Epidermal melanocyte (primary cell): ENCODE measurements around the gene INKA2.

Experiments
- DNase-seq: peaks from one replicate; pipeline ENCODE4 v3.0.0; 2011; ENCODE audit warnings: low spot score; ENCODE audit not compliant: insufficient read length

Gene INKA2

GRCh38 chr1:111704776-111705175 is 34.4 kb downstream of the INKA2 start:
- no peak for DNase-seq

GRCh38 chr1:111704240-111704639 is 35.0 kb downstream of the INKA2 start:
- DNase-seq, result no peak

- no peak for DNase-seq
Observed at GRCh38 chr1:111702504-111703050, 36.6 kb downstream of the INKA2 start.

- no peak for DNase-seq
Observed at GRCh38 chr1:111699268-111699667, 39.9 kb downstream of the INKA2 start.

GRCh38 chr1:111696330-111696729 is 42.9 kb downstream of the INKA2 start:
- no peak for DNase-seq

GRCh38 chr1:111695801-111696200 is 43.4 kb downstream of the INKA2 start:
- DNase-seq, result no peak

- no peak for DNase-seq
Observed at GRCh38 chr1:111691886-111692285, 47.3 kb downstream of the INKA2 start.

GRCh38 chr1:111690306-111690617 is 48.9 kb downstream of the INKA2 start:
- DNase-seq, result peak; percentile 76
